Effector memory CD8-positive, alpha-beta T cell (primary cell): ENCODE data around the gene ZNF511.

Experiments
- ATAC-seq: fragments of 150-1000 bp; cut with Tn5 transposase; replicated peaks from 2 replicates; pipeline ENCODE4 v1.10.0; 2021; ENCODE audit warnings: mild to moderate bottlenecking, moderate library complexity
- DNase-seq, 3 experiments: peaks; one replicate each; pipeline ENCODE4 v3.0.0; 2021
- H3K27ac Mint-ChIP-seq, 2 donors: one replicate each; pipeline ENCODE4 v1.8.0; 2022; ENCODE audit warnings: mild to moderate bottlenecking in 2 of 2, mixed read lengths in 2 of 2, moderate library complexity in 2 of 2
- H3K27me3 Mint-ChIP-seq, 2 donors: one replicate each; pipeline ENCODE4 v1.8.0; 2022; ENCODE audit warnings: mixed read lengths in 2 of 2
- H3K36me3 Mint-ChIP-seq: one replicate; pipeline ENCODE4 v1.8.0; 2022; ENCODE audit warnings: mild to moderate bottlenecking, moderate library complexity, mixed read lengths; ENCODE audit not compliant: insufficient read depth
- H3K4me1 Mint-ChIP-seq, 2 donors: one replicate each; pipeline ENCODE4 v1.8.0; 2022; ENCODE audit warnings: low read depth in 2 of 2, mixed read lengths in 2 of 2
- H3K4me3 Mint-ChIP-seq, 2 donors: one replicate each; pipeline ENCODE4 v1.8.0; 2022; ENCODE audit warnings: mild to moderate bottlenecking in 2 of 2, mixed read lengths in 2 of 2, moderate library complexity in 2 of 2
- H3K9me3 Mint-ChIP-seq, 2 donors: one replicate each; pipeline ENCODE4 v1.8.0; 2022; ENCODE audit warnings: mixed read lengths in 2 of 2

Gene ZNF511

DNA sequence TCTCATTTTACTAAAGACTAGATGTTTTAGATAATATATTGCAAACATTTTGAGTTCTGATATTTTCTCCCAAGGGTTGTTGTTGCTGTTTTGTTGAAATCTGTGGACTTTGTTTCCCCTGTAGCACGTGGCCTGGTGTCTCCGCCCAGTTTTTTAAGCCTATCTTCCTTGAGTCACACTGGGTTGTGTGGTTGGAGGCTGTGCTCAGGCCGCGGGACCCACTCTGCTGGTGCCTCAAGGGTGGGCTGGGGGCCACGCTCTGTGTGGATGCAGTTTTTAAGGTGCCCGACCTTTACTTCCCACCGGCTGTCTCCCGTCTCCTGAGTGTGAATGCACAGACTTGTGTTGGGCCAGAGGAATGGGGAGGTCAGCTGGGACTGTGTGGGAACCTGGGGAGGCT is 34.2 kb downstream of the ZNF511 start:
- DNase-seq, result no peak
- H3K27ac Mint-ChIP-seq, result no peak overlapping the region
- H3K4me3 Mint-ChIP-seq, result no peak overlapping the region
- no peaks in the 10 kb centered on the region for H3K36me3 Mint-ChIP-seq
- peaks cover 34 to 50% of the 10 kb centered on the region in 2 donors for H3K27me3 Mint-ChIP-seq
- no peak for ATAC-seq
- no peaks in the 10 kb centered on the region for H3K4me1 Mint-ChIP-seq
- no peaks in the 10 kb centered on the region for H3K9me3 Mint-ChIP-seq

DNA sequence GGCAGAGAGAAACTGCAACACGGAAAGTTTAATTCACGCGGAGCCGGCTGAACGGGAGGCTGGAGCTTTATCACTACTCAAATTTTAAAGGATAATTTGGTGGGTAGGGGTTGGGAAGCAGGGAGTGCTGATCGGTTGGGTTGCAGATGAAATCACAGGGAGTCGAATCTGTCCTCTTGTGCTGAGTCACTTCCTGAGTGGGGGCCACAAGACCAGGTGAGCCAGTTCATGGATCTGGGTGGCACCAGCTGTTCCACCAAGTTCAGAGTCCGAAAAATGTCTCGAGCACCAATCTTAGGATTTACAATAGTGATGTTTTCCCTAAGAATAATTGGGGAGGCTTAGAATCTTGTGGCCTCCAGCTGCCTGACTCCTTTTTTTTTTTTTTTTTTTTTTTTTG is 34.8 kb downstream of the ZNF511 start:
- Mint-ChIP-seq H3K36me3 (no peaks in the 10 kb centered on the region), H3K4me3 (no peak overlapping the region), H3K9me3 (no peaks in the 10 kb centered on the region), H3K27me3 (peaks cover 34 to 50% of the 10 kb centered on the region in 2 donors), H3K27ac (no peak overlapping the region), H3K4me1 (no peaks in the 10 kb centered on the region)
- no peak for ATAC-seq
- no peak for DNase-seq

DNA sequence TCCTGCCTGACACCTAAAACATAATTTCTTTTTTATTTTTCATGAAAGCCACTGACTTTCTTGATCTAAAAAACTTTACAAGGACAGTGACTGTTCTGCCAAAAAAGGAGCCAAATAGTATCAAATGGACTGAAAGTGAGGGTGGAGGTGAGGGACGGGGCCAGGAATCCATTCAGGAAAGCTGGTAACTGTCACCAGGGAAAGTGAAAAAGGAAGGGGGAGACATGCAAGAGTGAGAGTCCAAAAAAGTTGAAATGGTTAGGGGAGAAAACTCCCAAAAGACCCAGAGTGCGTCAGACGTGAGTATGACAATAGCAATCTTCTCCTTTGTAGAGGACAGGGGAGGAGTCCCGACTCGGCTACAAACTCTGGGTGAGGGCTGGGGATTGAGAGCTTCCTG is 35.5 kb downstream of the ZNF511 start:
- ATAC-seq, result no peak
- Mint-ChIP-seq H3K4me1 (peaks cover 0 to 2% of the 10 kb centered on the region in 2 donors), H3K4me3 (no peak overlapping the region), H3K9me3 (no peaks in the 10 kb centered on the region), H3K36me3 (no peaks in the 10 kb centered on the region), H3K27me3 (peaks cover 39 to 57% of the 10 kb centered on the region in 2 donors), H3K27ac (no peak overlapping the region)
- DNase-seq, result no peak

DNA sequence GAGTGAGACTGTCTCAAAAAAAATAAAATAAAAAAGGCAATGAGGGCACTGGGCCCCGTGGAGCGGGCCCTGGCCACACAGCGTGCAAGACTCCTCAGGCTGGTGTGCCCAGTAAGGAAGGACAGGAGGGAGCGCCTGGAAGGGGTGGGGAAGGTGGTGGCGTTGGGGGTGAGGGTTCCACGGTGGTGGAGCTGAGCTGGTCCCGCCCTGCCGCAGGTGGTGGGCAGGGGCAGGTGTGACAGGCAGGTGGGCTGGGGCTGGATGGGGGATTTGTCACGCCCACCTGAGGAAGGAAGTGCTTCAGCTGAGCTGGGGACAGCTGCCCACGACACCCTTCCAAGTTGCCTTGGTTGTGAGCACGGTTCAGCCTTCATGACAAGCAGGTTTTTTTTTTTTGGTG is 37.7 kb downstream of the ZNF511 start:
- peaks cover 42 to 70% of the 10 kb centered on the region in 2 donors for H3K27me3 Mint-ChIP-seq
- no peak overlapping the region for H3K4me3 Mint-ChIP-seq
- DNase-seq (no peak), ATAC-seq (no peak)
- H3K9me3 Mint-ChIP-seq, result no peaks in the 10 kb centered on the region
- H3K27ac Mint-ChIP-seq, result no peak overlapping the region
- peaks cover 0 to 4% of the 10 kb centered on the region in 2 donors for H3K4me1 Mint-ChIP-seq
- no peaks in the 10 kb centered on the region for H3K36me3 Mint-ChIP-seq

DNA sequence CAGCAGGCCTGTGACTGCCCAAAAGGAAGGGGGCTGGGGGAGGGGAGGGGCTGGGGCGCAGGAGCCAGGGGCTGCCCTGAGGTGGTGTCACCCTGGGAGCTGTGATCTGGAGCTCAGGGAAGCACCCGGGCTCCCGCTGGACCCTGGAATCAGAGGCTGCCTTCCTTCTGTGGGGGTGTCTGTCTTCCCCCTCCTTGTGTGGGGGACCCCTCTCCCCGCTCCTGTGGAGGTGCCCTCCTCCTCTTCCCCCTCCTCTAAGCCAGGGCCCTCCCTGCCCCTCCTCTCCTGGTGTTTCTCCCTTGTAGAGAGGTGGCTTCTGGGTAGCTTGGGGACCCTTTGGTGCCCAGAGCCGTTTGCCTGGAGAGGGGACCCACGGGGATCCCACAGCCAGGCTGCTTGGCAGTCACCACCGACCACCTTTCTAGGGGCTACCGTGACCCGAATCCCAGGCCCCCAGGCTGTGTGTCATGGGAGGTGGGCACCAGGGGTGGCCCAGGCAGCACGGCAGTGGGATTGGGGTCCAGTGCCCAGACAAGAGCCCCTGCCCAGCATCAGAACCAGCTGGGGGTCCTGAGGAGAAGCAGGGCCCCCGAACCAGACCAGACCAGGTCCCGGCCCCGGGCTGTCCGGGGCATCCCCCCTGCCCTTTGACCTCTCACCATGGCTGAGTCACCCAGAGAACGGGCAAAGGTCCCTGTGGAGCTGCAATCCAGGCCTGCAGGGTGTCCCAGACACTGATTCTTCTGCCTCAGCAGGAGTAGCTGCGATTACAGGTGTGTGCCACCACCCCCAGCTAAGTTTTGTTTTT is 39.2 kb downstream of the ZNF511 start:
- no peak overlapping the region for H3K27ac Mint-ChIP-seq

DNA sequence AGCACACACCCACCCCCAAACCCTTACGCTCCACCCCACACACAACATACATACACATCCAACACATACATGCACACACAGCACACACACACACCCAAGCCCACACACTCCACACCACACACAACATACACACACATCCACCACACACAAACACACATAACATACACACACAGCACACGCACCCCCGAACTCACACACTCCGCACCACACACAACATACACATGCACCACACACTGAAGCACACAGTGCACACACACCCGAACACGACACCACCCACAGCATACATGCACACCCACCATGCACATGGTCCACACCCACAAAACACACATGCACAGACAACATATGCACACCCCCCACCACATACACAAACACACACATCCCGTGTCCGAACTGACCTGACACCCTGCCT is 40.5 kb downstream of the ZNF511 start:
- no peak for DNase-seq
- no peak for ATAC-seq
- no peak overlapping the region for H3K27ac Mint-ChIP-seq
- peaks cover 28 to 48% of the 10 kb centered on the region in 2 donors for H3K27me3 Mint-ChIP-seq
- no peaks in the 10 kb centered on the region for H3K36me3 Mint-ChIP-seq
- no peak overlapping the region for H3K4me3 Mint-ChIP-seq
- H3K9me3 Mint-ChIP-seq, result no peaks in the 10 kb centered on the region
- H3K4me1 Mint-ChIP-seq, result peaks cover 0 to 4% of the 10 kb centered on the region in 2 donors

More for the DNA sequence above, 39.2 kb downstream of the ZNF511 start:
- Mint-ChIP-seq H3K9me3 (no peaks in the 10 kb centered on the region), H3K27me3 (peaks cover 34 to 60% of the 10 kb centered on the region in 2 donors), H3K4me1 (peaks cover 0 to 4% of the 10 kb centered on the region in 2 donors), H3K4me3 (no peak overlapping the region), H3K36me3 (no peaks in the 10 kb centered on the region)
- DNase-seq (no peak), ATAC-seq (no peak)

DNA sequence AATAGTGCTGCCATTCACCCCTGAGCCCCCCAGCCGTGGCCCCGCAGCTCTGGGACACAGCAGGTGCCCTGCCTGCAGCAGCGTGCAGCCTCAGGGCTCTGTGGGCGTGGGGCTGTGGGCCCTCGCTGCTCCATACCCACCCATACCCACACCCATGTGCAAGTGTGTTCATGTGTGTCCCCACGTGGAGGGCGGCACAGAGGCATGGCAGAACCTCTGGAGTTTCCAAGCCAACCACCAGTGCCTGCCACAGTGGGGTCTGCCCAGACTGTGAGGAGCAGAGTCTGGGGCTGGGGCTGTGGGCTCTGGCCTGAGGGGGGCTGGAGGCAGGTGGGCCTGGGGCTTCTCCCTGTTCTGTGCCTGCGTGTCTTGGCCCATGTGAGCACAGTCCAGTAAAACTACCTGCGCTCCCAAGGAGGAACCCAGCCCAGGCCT is 40.9 kb downstream of the ZNF511 start:
- no peak overlapping the region for H3K4me3 Mint-ChIP-seq
- H3K36me3 Mint-ChIP-seq, result no peaks in the 10 kb centered on the region
- H3K27me3 Mint-ChIP-seq, result peaks cover 28 to 43% of the 10 kb centered on the region in 2 donors
- no peak overlapping the region for H3K27ac Mint-ChIP-seq
- H3K9me3 Mint-ChIP-seq, result no peaks in the 10 kb centered on the region
- ATAC-seq (no peak), DNase-seq (no peak)
- peaks cover 0 to 4% of the 10 kb centered on the region in 2 donors for H3K4me1 Mint-ChIP-seq

DNA sequence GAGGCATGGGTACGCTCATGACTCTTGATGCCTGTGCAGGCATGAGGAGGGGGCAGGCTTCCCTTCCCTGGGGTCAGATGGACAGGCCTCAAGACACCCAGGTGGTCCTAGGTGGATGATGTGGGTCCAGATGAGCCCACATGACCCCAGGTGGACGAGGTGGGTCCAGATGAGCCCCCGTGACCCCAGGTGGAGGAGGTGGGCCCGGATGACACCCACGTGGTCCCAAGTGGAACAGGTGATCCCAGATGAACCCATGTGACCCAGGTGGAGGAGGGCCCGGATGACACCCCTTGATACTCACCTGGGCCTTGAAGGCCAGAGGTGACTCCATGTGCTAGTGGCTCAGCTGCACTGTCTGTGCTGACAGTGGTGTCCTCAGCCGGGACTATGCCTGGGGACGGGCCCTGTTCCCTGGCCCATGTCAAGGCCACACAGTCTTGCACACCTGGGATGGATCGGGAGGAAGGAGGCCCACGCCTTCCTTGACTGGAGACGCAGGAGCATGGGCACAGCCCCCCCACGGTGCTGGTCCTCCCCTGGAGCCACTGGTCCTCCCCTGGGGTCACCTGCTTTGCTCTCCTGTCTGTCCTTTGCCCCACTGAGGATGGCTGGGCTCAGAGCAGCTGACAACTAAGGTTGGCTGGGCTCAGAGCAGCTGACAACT is 41.7 kb downstream of the ZNF511 start:
- H3K27ac Mint-ChIP-seq, result no peak overlapping the region
- DNase-seq (no peak), ATAC-seq (no peak)
- H3K36me3 Mint-ChIP-seq, result no peaks in the 10 kb centered on the region
- H3K4me1 Mint-ChIP-seq, result peaks cover 0 to 4% of the 10 kb centered on the region in 2 donors
- no peaks in the 10 kb centered on the region for H3K9me3 Mint-ChIP-seq
- H3K4me3 Mint-ChIP-seq, result no peak overlapping the region
- H3K27me3 Mint-ChIP-seq, result peaks cover 22 to 35% of the 10 kb centered on the region in 2 donors

DNA sequence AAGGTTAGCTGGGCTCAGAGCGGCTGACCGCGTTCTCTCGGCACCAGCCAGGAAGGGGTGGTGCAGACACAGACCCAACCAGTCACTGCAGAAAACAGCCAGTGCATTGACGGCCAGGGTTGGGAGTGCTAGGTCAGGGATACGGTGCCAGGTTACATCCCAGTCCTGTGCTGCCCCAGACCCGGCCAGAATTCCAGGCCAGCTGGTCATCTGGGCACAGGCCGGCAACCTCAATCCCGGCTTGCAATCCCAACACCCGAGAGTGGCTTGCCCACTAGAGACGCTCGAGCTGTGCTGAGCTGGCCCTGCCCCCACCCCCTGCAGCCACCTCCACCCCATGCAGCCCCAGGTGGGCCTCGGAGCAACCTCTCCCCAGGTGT is 42.2 kb downstream of the ZNF511 start:
- H3K9me3 Mint-ChIP-seq, result no peaks in the 10 kb centered on the region

DNA sequence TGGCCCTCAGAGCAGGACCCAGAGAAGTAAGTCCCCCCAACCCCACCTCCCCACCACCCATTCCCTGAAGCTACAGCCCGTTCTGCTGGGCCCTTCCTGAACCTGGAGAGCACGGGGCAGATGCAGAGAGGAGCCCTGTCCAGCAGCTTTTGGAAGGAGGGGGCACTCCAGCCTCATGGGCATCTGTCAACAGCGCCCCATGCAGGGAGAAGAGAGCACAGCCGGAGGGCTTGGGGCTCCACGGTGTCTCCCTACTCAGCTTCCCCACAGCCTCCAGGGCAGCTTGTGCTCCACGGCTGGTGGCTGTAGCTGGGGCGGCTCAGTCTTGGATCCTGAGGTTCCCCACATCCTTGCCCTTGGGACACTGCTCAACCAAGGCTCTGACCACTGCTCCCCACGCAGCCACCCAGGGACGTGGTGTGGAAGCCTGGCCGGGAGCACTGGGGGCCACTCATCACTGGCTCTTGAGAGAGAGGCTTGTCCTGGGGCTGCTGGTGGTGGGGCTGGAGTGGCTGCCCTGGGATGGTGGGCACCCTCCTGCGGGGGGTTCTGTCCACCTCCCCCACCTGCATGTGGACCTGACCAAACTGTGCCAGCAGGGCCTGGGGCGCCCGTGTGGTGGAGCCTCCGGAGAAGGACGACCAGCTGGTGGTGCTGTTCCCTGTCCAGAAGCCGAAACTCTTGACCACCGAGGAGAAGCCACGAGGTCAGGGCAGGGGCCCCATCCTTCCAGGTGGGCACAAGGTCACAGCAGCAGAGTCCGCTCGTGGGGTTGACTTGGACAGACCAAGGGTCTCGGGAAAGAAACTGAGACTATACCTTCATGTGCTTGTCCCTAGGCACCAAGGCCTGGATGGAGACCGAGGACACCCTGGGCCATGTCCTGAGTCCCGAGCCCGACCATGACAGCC is 42.9 kb downstream of the ZNF511 start:
- H3K27ac Mint-ChIP-seq, result no peak overlapping the region
- no peak overlapping the region for H3K4me3 Mint-ChIP-seq
- ATAC-seq (no peak), DNase-seq (no peak)
- H3K36me3 Mint-ChIP-seq, result no peaks in the 10 kb centered on the region
- peaks cover 9 to 23% of the 10 kb centered on the region in 2 donors for H3K27me3 Mint-ChIP-seq
- H3K9me3 Mint-ChIP-seq, result no peaks in the 10 kb centered on the region
- peaks cover 0 to 7% of the 10 kb centered on the region in 2 donors for H3K4me1 Mint-ChIP-seq

More for the DNA sequence above, 42.2 kb downstream of the ZNF511 start:
- Mint-ChIP-seq H3K36me3 (no peaks in the 10 kb centered on the region), H3K4me3 (no peak overlapping the region), H3K27me3 (peaks cover 17 to 30% of the 10 kb centered on the region in 2 donors), H3K4me1 (peaks cover 0 to 4% of the 10 kb centered on the region in 2 donors), H3K27ac (no peak overlapping the region)
- ATAC-seq (no peak), DNase-seq (no peak)

DNA sequence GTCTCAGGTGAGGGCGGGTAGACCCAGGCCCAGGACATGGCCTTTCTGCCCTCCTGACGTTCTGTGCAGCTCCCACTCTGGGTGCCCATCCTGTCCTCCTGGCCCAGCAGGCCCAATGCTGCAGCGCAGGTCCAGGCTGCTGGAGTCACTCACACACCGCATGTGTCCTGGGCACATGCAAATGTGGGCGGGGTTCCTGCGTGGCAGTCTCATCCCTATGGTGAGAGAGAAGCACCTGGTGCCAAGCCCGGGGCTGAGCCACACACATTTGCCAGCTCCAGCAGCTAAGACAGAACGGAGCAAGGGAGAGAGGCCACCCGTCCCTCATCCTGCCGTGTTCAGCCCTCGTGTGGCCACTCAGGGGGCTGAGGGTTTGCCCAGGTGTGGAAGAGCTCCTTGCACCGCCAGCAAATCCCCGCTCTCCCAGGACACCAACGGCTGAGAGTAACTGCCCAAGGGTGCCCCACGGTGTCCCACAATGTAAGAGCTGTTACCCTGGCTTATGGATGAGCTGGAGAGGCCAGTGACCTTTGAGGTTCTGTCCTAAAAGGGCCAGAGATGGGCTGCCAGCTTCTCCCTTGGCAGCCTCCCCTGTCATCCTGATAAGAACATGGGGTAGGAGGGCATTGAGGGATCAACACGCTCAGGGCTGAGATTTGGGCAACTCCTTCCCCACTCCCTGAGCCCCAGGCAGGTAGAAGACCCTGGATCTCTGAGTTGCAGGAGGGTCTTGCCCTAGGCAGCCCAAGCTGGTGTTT is 44.7 kb downstream of the ZNF511 start:
- Mint-ChIP-seq H3K9me3 (no peaks in the 10 kb centered on the region), H3K4me1 (peaks cover 0 to 7% of the 10 kb centered on the region in 2 donors), H3K36me3 (no peaks in the 10 kb centered on the region), H3K4me3 (no peak overlapping the region), H3K27me3 (peaks cover 8 to 21% of the 10 kb centered on the region in 2 donors), H3K27ac (no peak overlapping the region)
- DNase-seq (no peak), ATAC-seq (no peak)

DNA sequence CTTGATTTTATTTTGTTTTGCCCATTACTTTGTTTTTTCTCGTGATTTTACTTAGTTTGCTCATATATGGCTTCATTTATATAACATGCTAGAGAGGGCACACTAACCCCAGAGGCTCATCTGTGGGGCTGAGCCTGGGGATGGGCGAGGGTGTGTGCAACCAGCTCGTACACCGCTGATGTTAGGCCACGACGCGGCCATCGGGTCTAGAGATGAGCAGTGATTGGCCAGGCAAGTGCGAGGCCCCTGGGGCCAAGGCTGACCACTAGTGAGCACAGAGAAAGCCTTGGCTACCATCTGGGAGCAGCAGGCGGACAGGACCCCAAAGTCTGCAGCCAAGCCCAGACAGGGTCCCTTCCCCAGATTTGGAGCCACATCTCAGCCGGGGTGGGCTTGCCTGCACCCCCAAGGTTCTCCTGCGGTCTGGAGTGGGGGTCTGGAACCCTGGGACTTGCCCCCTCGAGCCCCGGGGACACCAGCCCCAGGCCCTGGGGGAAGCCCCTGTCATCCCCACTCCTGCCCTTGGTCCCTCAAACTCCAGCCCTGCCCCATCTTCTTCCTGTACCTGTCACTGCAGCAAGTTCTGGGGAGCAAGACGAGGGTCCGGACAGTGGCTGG is 45.4 kb downstream of the ZNF511 start:
- peaks cover 0 to 6% of the 10 kb centered on the region in 2 donors for H3K4me1 Mint-ChIP-seq
- ATAC-seq (no peak), DNase-seq (no peak)
- no peaks in the 10 kb centered on the region for H3K9me3 Mint-ChIP-seq
- H3K27ac Mint-ChIP-seq, result no peak overlapping the region
- H3K36me3 Mint-ChIP-seq, result no peaks in the 10 kb centered on the region
- peaks cover 4 to 14% of the 10 kb centered on the region in 2 donors for H3K27me3 Mint-ChIP-seq
- H3K4me3 Mint-ChIP-seq, result no peak overlapping the region
